Measurements from ENCODE around the gene WDR33.

Gene WDR33

DNA sequence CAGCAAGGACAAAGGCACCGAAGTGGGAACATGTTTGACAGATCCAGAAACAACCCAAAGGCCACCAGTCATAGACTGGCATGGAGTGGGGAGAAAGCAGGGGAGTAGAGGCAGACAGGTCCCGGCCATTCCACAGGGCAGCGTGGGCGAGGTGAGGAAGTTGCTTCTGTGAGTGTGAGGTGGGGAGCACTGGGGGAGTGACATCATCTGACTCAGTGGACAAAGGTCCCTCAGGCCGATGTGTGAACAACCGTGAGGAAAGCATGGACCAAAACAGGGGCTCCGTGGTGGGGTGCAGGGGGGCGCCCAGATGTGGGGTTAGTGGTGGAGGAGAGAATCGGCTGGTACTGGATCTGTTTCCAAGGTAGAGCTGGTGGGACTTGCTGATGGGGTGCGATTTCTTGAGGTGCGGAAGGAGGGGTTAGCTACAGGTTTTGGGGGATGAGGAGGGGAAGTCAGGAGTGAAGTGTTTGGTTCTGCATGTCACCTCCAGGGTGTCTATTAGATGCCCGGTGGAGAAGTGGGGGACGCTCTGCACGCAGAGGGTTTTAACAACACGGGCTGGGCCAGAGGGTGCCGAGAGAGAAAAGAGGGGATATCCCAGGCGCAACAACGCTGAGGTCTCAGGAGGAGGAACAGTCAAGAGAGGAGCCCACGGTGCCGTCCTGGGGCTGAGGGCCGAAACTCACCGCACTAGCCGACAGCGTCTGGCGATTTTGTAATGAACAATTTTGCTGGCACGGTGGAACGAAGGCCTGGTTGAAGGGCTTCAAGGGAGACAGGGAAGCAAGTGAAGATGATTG lies 112.2 kb downstream of the WDR33 start:
- DNase-seq (ENCODE audit: low read depth in 1 of 2, low spot score in 1 of 2) = no peak

DNA sequence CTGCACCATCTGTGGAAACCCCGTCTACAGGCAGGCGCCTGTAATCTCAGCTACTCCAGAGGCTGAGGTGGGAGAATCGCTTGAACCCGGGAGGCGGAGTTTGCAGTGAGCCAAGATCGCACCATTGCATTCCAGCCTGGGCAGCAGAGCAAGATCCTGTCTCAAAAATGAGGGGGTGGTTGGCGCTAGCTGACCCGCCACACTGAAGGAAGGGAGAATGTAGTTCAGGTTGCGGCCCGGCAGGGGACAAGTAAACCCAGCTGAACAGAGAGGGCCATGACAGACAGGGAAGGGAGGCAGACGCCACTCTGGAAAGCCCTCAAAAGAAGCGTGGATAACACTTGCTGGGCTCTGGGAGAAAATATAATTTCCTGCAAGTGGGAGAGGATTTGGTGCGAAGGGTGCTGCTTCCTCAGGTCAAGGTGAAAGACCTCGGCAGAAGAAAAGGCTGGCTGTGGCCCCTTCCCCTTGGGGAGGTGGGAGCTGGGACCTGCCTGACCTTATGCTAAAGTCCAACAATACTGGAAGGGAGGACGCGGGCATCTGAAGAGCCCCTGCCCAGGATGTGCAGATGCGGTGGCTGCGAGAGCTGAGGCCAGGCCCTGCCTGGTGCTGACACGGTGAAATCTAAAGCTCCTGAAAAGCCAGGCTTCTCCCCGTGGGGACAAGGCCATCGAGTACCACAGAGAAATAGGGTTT lies 113.3 kb downstream of the WDR33 start:
- DNase-seq (ENCODE audit: low read depth in 1 of 2, low spot score in 1 of 2) = no peak

- no peak for DNase-seq (ENCODE audit: low read depth in 1 of 2, low spot score in 1 of 2)
Measured at GRCh38 chr2:127695491-127696472, 115.2 kb downstream of the WDR33 start.

GRCh38 chr2:127694986-127695385 lies 116.0 kb downstream of the WDR33 start:
- DNase-seq (ENCODE audit: low read depth in 1 of 2, low spot score in 1 of 2) = no peak

DNA sequence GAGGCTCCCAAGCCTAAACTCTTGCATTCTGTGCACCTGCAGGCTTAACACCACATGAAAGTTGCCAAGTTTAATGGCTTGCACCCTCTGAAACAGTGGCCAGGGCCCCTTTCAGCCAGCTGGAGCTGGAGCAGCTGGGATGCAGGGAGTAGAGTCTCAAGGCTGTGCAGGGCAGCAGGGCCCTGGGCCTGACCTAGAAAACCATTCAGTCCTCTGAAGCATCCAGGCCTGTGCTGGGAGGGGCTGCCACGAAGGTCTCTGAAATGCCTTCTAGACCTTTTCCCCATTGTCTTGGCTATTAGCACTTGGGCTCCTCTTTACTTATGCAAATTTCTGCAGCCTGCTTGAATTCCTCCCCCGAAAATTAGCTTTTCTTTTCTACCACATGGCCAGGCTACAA lies 120.3 kb downstream of the WDR33 start:
- no peak for DNase-seq (ENCODE audit: low read depth in 1 of 2, low spot score in 1 of 2)

- no peak for DNase-seq (ENCODE audit: low read depth in 1 of 2, low spot score in 1 of 2)
Measured at GRCh38 chr2:127688405-127688804, 122.6 kb downstream of the WDR33 start.

DNA sequence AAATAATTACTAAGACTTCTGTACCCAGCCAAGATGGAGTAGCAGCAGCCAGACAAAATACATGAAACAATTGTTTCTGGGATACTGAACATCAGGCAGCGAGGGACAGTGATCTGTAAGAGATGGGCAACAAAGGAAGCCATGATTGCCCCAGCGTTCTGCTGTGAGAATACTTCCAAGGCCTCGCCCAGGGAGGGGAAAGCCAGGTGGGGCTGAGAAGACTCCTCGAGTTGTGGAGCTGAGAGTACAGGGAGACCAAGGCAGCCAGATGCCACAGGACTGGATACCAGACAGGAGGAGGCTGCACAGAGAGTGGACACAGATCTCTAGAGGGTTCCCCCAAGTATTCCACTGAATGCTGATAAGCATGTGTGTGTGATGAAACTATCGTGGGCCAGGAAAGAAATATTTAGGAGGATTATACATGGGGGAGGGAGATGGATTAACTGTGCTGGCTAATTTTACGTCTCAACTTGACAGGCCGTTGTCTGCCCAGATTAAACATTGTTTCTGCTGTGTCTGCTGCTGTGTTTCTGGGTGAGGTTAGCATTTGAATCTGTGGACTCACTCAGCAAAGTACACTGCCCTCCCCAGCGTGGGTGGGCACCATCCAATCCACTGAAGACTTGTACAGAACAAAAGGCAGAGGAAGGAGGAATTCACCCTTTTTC lies 125.4 kb downstream of the WDR33 start:
- DNase-seq (ENCODE audit: low read depth in 1 of 2, low spot score in 1 of 2) = no peak

GRCh38 chr2:127683757-127684156 lies 127.2 kb downstream of the WDR33 start:
- DNase-seq (ENCODE audit: low read depth in 1 of 2, low spot score in 1 of 2) = no peak

- no peak for DNase-seq (ENCODE audit: low read depth in 1 of 2, low spot score in 1 of 2)
Measured at GRCh38 chr2:127683056-127683455, 127.9 kb downstream of the WDR33 start.

DNA sequence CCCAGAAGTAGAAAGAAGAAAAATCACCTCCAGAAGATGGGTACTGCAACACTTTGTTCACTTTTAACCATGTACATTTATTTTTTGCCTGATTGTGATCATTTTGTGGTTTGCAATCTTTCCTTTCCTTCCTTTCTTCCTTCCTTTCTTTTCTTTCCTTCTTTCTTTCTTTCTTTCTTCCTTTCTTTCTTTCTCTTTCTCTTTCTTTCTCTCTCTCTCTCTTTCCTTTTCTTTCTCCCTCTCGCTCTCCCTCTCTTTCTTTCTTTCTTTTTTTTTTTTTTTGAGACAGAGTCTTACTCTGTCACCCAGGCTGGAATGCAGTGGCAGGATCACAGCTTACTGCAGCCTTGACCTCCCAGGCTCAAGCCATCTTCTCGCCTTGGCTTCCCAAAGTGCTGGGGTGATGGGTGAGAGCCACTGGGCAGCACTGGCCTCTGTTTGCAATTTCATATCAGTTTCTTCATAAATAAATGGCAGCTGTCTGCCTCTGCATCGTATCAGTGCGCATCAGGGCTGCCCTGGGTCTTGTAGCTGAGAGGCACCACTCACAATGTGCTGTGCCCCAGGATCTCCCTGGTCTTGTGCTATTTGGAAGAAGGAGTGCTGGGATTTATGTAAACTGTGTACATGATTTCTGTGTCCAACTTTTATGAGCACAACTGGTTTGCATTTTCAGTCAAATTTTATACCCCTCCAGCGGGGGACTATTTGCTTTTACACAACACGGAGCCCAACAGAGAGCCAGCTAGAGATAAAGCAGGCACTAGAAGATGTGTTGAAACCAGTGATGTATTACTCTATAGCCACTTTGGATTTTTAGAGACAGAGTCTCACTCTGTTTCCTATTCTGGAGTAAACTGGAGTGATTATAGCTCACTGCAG lies 128.8 kb downstream of the WDR33 start:
- no peak for DNase-seq (ENCODE audit: low read depth in 1 of 2, low spot score in 1 of 2)

DNA sequence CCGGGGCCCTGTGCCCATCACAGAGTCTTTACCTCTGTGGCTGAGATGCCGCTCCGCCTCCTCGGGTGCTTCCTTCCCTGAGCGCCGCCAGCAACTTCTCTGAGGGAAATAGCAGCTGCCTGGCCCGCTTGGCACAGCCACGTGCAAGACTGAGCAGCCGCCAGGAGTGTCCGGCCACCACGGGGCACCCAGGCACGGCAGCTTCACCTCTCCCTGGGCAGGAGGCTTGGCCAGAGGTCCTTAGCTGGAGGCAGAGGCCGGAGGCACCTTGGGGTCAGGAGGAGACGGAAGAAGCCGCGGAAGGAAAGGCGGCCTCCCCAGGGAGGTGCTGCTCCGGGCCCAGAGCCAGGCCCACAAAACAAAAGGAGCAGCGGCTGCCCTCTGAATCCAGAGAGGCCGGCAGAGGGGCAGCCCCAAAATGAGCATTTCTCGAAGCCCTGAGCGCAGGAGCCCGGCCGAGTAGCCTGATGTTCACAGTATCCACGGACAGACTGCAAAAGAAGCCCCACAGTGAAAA lies 129.6 kb downstream of the WDR33 start:
- no peak for DNase-seq (ENCODE audit: low read depth in 1 of 2, low spot score in 1 of 2)

DNA sequence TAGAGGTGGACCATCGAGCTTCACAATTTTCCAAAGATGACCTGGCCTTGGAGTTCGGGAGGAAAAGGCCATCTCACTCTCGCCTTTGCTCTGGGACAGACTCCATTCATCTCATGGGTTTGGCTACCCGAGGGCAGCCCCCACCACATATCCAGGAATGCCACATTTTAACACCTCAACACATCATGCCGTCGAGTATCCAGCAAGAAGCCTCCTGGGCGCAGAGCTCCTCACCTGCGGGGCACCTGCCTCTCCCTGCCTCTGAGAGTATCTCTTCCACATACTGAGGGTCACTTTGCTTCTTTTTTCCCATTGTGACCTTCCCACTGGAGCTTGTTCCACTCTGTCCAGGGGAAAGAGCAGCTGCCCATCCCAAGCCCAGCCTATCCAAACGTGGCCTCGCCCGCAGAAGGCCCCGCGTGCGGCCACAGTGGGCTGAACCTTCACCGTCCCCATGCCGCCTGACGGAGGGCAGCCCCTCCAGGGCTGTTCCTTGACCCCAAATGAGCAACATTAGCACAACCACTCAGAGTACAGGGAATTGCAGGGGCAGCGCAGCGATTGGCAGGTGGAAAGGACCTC lies 130.2 kb downstream of the WDR33 start:
- DNase-seq (ENCODE audit: low read depth in 1 of 2, low spot score in 1 of 2) = no peak

DNA sequence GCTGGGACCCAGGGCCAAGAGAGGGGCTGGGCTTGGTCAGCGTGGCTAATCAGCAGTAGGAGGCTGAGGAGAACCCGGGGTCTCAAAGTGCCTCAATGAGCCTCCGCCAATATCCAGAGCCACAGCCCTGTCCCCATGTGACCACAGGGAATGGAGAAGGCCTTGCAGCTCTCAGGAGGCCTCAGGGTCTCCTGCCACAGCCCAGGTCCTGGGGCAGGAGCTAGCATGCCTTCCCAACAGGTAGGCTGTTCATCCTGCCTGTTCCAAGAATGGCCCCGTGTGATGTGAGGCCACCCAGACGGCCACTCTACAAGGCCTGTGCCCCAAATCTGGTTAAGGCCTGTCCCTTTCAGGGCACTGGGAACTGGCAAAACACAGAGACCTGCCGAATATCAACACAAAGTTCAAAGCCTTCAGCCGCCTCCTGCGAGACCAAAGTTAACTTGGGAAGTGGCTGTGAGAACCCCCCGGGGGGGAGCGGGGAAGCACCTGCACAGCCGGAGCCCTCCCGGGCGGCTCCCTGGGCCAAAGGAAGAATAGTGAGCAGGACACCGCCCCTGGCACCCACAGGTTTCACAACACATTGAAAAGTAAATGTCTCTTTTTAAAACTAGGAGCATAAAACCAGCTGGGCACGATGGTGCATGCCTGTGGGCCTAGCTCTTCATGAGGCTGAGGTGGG lies 131.2 kb downstream of the WDR33 start:
- no peak for DNase-seq (ENCODE audit: low read depth in 1 of 2, low spot score in 1 of 2)

DNA sequence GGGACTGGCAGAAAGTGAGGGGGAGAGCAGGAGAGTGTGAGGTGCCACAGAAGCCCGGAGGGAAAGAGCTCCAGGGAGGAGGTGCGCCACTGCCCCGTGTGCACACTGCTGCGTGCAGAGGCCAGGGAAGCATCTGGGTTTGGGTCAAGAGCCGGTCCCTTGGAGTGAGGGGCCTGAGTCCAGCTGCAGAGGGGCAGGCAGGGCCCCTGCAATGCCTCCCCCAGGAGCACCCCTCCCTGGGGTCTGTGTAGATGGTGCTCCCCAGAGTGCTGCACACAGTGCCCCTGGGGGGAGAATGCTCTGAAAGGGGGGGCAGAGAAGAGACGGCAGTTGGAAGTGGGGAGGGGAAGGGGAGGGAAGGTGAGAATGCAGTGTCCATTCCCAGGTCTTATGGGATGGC lies 132.0 kb downstream of the WDR33 start:
- no peak for DNase-seq (ENCODE audit: low read depth in 1 of 2, low spot score in 1 of 2)

DNA sequence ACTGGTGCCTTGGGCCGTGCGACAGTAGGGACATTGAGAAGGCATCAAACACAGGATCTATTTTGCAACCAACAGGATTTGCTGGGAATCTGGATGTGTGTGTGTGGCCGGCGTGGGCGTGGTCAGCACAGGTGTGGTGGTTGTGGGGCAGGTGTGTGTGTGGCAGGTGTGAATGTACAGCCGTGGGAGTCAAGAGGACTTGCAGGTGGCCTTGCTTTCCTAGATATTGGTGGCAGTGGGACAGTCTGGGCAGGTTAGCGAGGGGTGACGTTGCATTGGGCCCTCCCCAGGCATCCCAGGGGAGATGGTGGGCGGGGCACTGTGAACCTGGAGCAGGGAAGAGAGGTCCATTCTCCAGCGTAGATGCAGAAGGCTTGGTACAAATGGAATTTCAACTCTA lies 132.4 kb downstream of the WDR33 start:
- no peak for DNase-seq (ENCODE audit: low read depth in 1 of 2, low spot score in 1 of 2)

GRCh38 chr2:127676906-127677305 lies 134.1 kb downstream of the WDR33 start:
- DNase-seq (ENCODE audit: low read depth in 1 of 2, low spot score in 1 of 2) = no peak

DNA sequence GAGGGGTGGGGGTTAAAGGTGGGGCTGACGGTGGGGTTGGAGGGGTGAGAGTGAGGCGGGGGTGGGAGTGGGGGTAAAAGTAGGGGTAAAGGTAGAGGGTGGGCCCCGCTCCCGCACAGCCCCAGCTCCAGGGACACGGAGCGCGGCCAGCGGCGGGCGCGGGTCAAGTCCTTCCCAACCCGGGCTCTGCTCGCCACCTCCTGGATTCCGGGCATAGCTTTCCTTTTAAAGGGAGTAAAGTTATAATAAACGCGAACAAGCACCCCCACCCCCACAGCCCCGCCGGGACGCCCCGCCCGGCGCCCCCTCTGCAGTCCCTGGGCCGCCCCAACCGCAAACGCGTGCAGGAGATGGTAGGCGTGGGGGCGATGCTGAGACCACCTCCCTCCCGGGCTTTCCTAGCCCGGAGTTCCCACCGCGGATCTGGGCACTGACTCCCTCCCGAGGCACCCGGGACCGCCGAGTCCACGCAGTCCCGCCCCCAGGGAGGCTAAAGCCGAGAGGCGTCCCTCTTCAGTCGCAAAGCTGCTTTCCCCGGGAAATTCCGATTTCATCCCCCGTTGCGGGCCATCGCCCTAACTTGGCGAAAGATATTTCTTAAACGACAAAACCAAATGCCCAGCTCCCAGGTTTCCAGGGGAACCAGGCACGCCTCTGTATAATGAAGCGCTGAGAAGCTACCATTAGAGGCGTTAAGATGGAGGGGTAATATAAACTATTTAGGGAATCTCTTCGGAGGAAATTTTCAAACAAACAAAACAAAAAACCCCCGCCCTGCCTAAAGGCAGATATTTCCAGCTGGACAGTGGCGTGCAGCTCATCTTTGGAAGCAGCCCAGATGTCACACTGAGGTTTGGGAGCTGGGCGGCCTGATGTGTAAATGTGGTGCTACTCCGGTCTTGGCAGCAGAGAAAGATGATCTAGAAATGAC lies 135.4 kb downstream of the WDR33 start, which contains the start of gene LIMS2:
Gene LIMS2, minus strand, starts transcription at position 200 of the 931 bp plus-strand sequence. CDS start 506 bp downstream, outside the sequence.
- no peak for DNase-seq (ENCODE audit: low read depth in 1 of 2, low spot score in 1 of 2)

Data from activated T-helper 1 cell treated with anti-CD3 and anti-CD28 coated beads, Interleukin-2, amount 50 U/mL, for 16 hours (primary cell).